Measurements from ENCODE around the gene TMEM147. TPM values are rescaled to one million over a fixed set of nuclear protein-coding genes. Genes with fewer than 3 reads are reported as not detected.
A peak's percentile ranks its signal among the peaks of the same experiment; 100 is the strongest.

TMEM147 gene, protein sequence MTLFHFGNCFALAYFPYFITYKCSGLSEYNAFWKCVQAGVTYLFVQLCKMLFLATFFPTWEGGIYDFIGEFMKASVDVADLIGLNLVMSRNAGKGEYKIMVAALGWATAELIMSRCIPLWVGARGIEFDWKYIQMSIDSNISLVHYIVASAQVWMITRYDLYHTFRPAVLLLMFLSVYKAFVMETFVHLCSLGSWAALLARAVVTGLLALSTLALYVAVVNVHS
- 29.3 and 30.3 TPM in 2 replicates for total RNA-seq (2013; cell fraction: nucleolus; rRNA removed)
- total RNA-seq (2014; rRNA removed): 96.9 and 106 TPM in 2 replicates
- total RNA-seq (2014; rRNA removed; fragmentation: Illumina TruSeq; extraction: Trizol): 54.7 and 55.2 TPM in 2 replicates
- total RNA-seq (2021): 69.7 and 73.8 TPM in 2 replicates
- 63.1 TPM for polyA plus RNA-seq (2011; ENCODE audit: low read depth)
- 47.2 and 84.8 TPM in 2 replicates for polyA plus RNA-seq (2011; rRNA removed)
- polyA plus RNA-seq (2011; cell fraction: cytosol; rRNA removed): 121 and 147 TPM in 2 replicates
- polyA plus RNA-seq (2011; cell fraction: nucleus; rRNA removed): 70.7 and 89.4 TPM in 2 replicates
- 65.4 and 71.1 TPM in 2 replicates for polyA plus RNA-seq (2012)
- 69.3 and 71.8 TPM in 2 replicates for polyA plus RNA-seq (2014; fragmentation: Illumina TruSeq; extraction: Trizol)
- polyA plus RNA-seq (2014; fragmentation: Nextera tagmentation; extraction: Ambion mirVana): 10 to 100 TPM; 53.4 to 65.3 TPM
- 119 and 131 TPM in 2 replicates for polyA plus RNA-seq (2014; rRNA removed)
- polyA plus RNA-seq (2016; fragmentation: Nextera tagmentation; extraction: Ambion mirVana): 100 to 1,000 TPM; 134 to 145 TPM
- 120 and 127 TPM in 2 replicates for polyA minus RNA-seq (2011; rRNA and poly(A)+ RNA removed)
- 29.3 and 32.1 TPM in 2 replicates for polyA minus RNA-seq (2011; cell fraction: cytosol; rRNA and poly(A)+ RNA removed)
- polyA minus RNA-seq (2011; cell fraction: nucleus; rRNA and poly(A)+ RNA removed): 18.0 and 28.3 TPM in 2 replicates
- percentile 67 among the genes with signal in this experiment for Bru-seq, nascent RNA
- percentile 88 among the genes with signal in this experiment for BruChase-seq, experiment 1, labeled RNA remaining after a 6-hour chase
- BruChase-seq, experiment 2, labeled RNA remaining after a 2-hour chase: percentile 73 among the genes with signal in this experiment
- long read RNA-seq, experiment 1, transcript TMEM147-201 (7 exons, 899 nt): major isoform, 33 of 38 reads
- long read RNA-seq, experiment 1, partial matches to known transcripts: 0 of 38 reads
- long read RNA-seq, experiment 1, other reads (novel, unspliced or antisense): 1 of 38 reads
- long read RNA-seq, experiment 2, transcript TMEM147-201 (7 exons, 899 nt): major isoform, 40 of 47 reads
- long read RNA-seq, experiment 2, partial matches to known transcripts: 2 of 47 reads
- long read RNA-seq, experiment 2, other reads (novel, unspliced or antisense): 1 of 47 reads

GRCh38 chr19:35545001-35545854, at the start of gene TMEM147:
Gene TMEM147 (plus strand): TSS chr19:35545626. CDS start chr19:35545740, 114 bp downstream.
- intact Hi-C loops (cut with micrococcal nuclease; ENCODE audit: unreplicated experiment): loop anchor here (2.0 to 5.0 kb wide), 3 partner anchors 34 to 387 kb away; partner anchors contain the start of gene HAUS5
- POLR2A ChIA-PET: interaction anchor here (0.5 to 1.5 kb wide), 2 partner anchors 35 to 36 kb away, joined by 3 read pairs; no protein-coding TSS in a partner anchor
- TF ChIP-seq NKRF (conservative IDR thresholded peaks at IDR 0.05) (peak; percentile 85), EP300 (IDR thresholded peaks at IDR 0.05; ENCODE audit: borderline replicate concordance in 1 of 2, control insufficient read depth in 1 of 2, low read depth in 2 of 2, low read length in 2 of 2) (no peak; a peak in 1 of 4 replicates), RAD51 (IDR thresholded peaks at IDR 0.05) (0 out of 2 replicates have a peak, but pooled peaks have one; percentile 16), YY1 (IDR thresholded peaks at IDR 0.05; ENCODE audit: low read depth, low read length) (peak; percentile 77), CREM (IDR thresholded peaks at IDR 0.05; ENCODE audit: low read depth) (peak; percentile 99), SMAD1 (IDR thresholded peaks at IDR 0.05; ENCODE audit: low read depth, partially characterized antibody) (no peak), ZNF622 (IDR thresholded peaks at IDR 0.05) (no peak), NR2F1 (conservative IDR thresholded peaks at IDR 0.05) (peak; percentile 30; the same call in 1 of the 2 replicates)
- TF ChIP-seq, protein P1, sequence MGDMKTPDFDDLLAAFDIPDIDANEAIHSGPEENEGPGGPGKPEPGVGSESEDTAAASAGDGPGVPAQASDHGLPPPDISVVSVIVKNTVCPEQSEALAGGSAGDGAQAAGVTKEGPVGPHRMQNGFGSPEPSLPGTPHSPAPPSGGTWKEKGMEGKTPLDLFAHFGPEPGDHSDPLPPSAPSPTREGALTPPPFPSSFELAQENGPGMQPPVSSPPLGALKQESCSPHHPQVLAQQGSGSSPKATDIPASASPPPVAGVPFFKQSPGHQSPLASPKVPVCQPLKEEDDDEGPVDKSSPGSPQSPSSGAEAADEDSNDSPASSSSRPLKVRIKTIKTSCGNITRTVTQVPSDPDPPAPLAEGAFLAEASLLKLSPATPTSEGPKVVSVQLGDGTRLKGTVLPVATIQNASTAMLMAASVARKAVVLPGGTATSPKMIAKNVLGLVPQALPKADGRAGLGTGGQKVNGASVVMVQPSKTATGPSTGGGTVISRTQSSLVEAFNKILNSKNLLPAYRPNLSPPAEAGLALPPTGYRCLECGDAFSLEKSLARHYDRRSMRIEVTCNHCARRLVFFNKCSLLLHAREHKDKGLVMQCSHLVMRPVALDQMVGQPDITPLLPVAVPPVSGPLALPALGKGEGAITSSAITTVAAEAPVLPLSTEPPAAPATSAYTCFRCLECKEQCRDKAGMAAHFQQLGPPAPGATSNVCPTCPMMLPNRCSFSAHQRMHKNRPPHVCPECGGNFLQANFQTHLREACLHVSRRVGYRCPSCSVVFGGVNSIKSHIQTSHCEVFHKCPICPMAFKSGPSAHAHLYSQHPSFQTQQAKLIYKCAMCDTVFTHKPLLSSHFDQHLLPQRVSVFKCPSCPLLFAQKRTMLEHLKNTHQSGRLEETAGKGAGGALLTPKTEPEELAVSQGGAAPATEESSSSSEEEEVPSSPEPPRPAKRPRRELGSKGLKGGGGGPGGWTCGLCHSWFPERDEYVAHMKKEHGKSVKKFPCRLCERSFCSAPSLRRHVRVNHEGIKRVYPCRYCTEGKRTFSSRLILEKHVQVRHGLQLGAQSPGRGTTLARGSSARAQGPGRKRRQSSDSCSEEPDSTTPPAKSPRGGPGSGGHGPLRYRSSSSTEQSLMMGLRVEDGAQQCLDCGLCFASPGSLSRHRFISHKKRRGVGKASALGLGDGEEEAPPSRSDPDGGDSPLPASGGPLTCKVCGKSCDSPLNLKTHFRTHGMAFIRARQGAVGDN (IDR thresholded peaks at IDR 0.05): peak; percentile 53; the same call in 1 of the 2 replicates

More at GRCh38 chr19:35545001-35545854, at the start of gene TMEM147:
- Histone ChIP-seq H3K9ac (ENCODE audit: control insufficient read depth, insufficient read depth, low read length) (peak within 1 kb of the TSS; percentile 97), H3K27me3 (replicated peaks in 1 of 2; ENCODE audit: control insufficient read depth in 2 of 2, insufficient read depth in 2 of 2, low read length in 1 of 2) (no peaks in the 10 kb centered on the region), H3K36me3 (ENCODE audit: control insufficient read depth in 2 of 2, insufficient read depth in 2 of 2, low read length in 1 of 2) (peaks cover 0 to 2% of the 10 kb centered on the region in 2 experiments; a peak in 2 of 4 replicates), H2AFZ (ENCODE audit: control insufficient read depth, low read depth, low read length) (peak within 1 kb of the TSS; percentile 91), H3K79me2 (ENCODE audit: control insufficient read depth, insufficient read depth, low read length) (peaks cover 18% of the 10 kb centered on the region), H3K27ac (ENCODE audit: control insufficient read depth, insufficient read depth) (peak within 1 kb of the TSS; percentile 86), H4K20me1 (ENCODE audit: control insufficient read depth, insufficient read depth) (no peaks in the 10 kb centered on the region), H3K4me1 (ENCODE audit: control insufficient read depth, insufficient read depth, low read length) (peaks cover 22% of the 10 kb centered on the region), H3K9me3 (replicated peaks; ENCODE audit: control insufficient read depth, insufficient read depth, low read length) (no peaks in the 10 kb centered on the region), H3K4me2 (ENCODE audit: control insufficient read depth, insufficient read depth) (peak within 1 kb of the TSS; percentile 100), H3K4me3 (peak within 1 kb of the TSS; percentile 77)
- DNase-seq (ENCODE audit: low read depth, low spot score): no peak
- BruUV-seq (replicated peaks): TSS peak; percentile 86
- ChIA-PET RAD21 (ENCODE audit: unreplicated experiment) (interaction anchor here (1.0 to 1.5 kb wide), 2 partner anchors 35 to 67 kb away, joined by 3 to 5 read pairs; partner anchors contain the start of gene HAUS5), CTCF (interaction anchor here (1.0 to 2.7 kb wide), 5 partner anchors 36 to 116 kb away, joined by 3 to 24 read pairs (median 4); no protein-coding TSS in a partner anchor), SMC1A (ENCODE audit: uncharacterized antibody, unreplicated experiment) (interaction anchor here (0.6 to 1.1 kb wide), 6 partner anchors 11 to 404 kb away, joined by 3 to 4 read pairs (median 3); partner anchors contain the start of gene HAUS5)
- ATAC-seq: peak; percentile 95
- in situ Hi-C loops (cut with MboI): no loop called here
- no peak for FAIRE-seq
- WGBS (ENCODE audit: insufficient coverage, insufficient replicate concordance, low lambda C conversion rate, missing lambda C conversion rate): under 1% methylated on average over 62 of the region's 85 CpGs

Data from GM12878 (cell line).